Breast epithelium (tissue), 4 donors: ENCODE data around the gene FAM241B. TPM values are rescaled to one million over a fixed set of nuclear protein-coding genes. Genes with fewer than 3 reads are reported as not detected.

ENCODE experiments used
- DNase-seq, 2 donors: peaks; one replicate each; pipeline ENCODE4 v3.0.0-alpha.2; 2019; ENCODE audit warnings: low spot score in 2 of 2
- H3K27ac ChIP-seq, 2 donors: fragments of 200-600 bp; sonication (generic) in 1 of 2; one replicate each; pipeline ENCODE4 v1.5.1; 2016 to 2019; ENCODE audit warnings: mild to moderate bottlenecking in 1 of 2
- H3K27me3 ChIP-seq, 2 donors: fragments of 200-600 bp; sonication (generic) in 1 of 2; one replicate each; pipeline versions ENCODE4 v1.5.1 to v1.6.0; 2017 to 2019; ENCODE audit warnings: control low read depth in 1 of 2, mild to moderate bottlenecking in 1 of 2
- H3K36me3 ChIP-seq: fragments of 200-600 bp; one replicate; pipeline ENCODE4 v1.5.1; 2019
- H3K4me1 ChIP-seq, 2 donors: fragments of 200-600 bp; sonication (generic); one replicate each; pipeline ENCODE4 v1.5.1; 2016 to 2019; ENCODE audit warnings: control low read depth in 1 of 2
- H3K4me3 ChIP-seq, 3 donors: fragments of 200-600 bp; sonication (generic); 1 replicate in 2 of 3; 2 replicates in 1 of 3; pipeline ENCODE4 v1.5.1; 2016 to 2019; ENCODE audit warnings: mild to moderate bottlenecking in 3 of 3, moderate library complexity in 2 of 3
- H3K9me3 ChIP-seq, 2 donors: fragments of 200-600 bp; sonication (generic) in 1 of 2; one replicate each; pipeline ENCODE4 v1.5.1; 2016 to 2019; ENCODE audit warnings: control low read depth in 1 of 2
- POLR2A ChIP-seq: fragments of 450-650 bp; IDR thresholded peaks from one replicate; pipeline ENCODE4 v1.6.1; 2016; ENCODE audit warnings: antibody characterized with exemption, mild to moderate bottlenecking, moderate library complexity
- POLR2AphosphoS5 ChIP-seq, 3 donors: sonication (generic); formaldehyde crosslinking; IDR thresholded peaks; one replicate each; pipeline ENCODE4 v1.6.1; 2017; ENCODE audit warnings: antibody characterized with exemption in 3 of 3
- intact Hi-C: fragments of 100-400 bp; cut with DNase I; formaldehyde crosslinking; loops from one replicate; pipeline ENCODE4 v1.15.1; 2023; ENCODE audit warnings: low total_unique reads
- total RNA-seq, 3 donors: library from RNA; depleted of rRNA; stranded (reverse); fragments of >200 nt; gene quantifications; one replicate each; pipeline ENCODE4 v1.1.0, GENCODE V29; 2016
- TF ChIP-seq, protein P1 (sequence below), 3 donors: fragments of 450-650 bp; IDR thresholded peaks; one replicate each; pipeline ENCODE4 v1.5.1; 2016 to 2017; ENCODE audit warnings: antibody characterized with exemption in 3 of 3, mild to moderate bottlenecking in 3 of 3, moderate library complexity in 3 of 3

FAM241B gene
- total RNA-seq, 3 donors from 2014 or later, result 0.48 to 8.5 (median 6.2) TPM

DNA sequence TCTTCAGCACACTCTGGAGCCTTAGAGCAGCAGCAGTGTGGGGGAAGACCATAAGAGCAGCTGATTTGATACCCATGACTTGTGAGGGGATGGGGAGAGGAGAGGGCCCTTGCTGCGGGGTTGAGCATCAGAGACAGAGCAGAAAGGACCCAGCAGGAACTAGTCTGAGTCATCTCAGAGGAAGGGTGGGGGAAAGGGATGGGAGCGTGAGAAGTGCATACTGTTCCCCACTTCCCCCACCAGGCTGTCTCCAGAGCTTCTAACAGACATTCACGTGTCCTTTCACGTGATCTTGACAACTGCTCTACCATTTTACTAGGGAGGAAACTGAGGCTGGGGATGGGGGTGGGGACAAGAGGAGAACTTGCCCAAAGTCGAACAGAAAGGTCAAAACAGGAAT, 38.7 kb downstream of the FAM241B start:
- Histone ChIP-seq H3K36me3 (no peaks in the 10 kb centered on the region), H3K9me3 (no peaks in the 10 kb centered on the region), H3K27me3 (no peaks in the 10 kb centered on the region), H3K4me1 (no peaks in the 10 kb centered on the region), H3K4me3 (no peak overlapping the region), H3K27ac (no peak overlapping the region)
- DNase-seq, result no peak
- intact Hi-C loops, result no loop called here
- TF ChIP-seq POLR2A (no peak), POLR2AphosphoS5 (IDR thresholded peaks at IDR 0.05) (no peak)
- TF ChIP-seq, protein P1, sequence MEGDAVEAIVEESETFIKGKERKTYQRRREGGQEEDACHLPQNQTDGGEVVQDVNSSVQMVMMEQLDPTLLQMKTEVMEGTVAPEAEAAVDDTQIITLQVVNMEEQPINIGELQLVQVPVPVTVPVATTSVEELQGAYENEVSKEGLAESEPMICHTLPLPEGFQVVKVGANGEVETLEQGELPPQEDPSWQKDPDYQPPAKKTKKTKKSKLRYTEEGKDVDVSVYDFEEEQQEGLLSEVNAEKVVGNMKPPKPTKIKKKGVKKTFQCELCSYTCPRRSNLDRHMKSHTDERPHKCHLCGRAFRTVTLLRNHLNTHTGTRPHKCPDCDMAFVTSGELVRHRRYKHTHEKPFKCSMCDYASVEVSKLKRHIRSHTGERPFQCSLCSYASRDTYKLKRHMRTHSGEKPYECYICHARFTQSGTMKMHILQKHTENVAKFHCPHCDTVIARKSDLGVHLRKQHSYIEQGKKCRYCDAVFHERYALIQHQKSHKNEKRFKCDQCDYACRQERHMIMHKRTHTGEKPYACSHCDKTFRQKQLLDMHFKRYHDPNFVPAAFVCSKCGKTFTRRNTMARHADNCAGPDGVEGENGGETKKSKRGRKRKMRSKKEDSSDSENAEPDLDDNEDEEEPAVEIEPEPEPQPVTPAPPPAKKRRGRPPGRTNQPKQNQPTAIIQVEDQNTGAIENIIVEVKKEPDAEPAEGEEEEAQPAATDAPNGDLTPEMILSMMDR (IDR thresholded peaks at IDR 0.05), result no peak

DNA sequence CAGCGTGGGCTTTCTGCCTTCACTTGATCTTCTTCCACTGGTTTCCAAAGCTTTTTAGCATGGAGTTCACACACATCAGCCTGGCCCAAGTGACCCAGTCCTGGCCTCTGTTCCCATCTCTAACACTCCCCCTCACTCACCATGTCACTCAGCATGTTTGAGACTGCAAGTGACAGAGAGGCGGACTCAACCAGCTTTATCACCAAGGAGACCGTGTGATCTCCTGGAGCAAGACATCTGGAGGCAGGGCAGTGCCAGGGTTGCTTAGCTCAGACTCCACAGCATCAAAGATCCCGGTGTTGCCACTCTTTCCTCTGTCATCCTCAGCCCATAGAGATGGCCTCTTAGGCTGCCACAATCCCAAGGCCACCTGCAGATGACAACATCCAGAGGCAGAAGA, 39.4 kb downstream of the FAM241B start:
- no peak for DNase-seq
- Histone ChIP-seq H3K9me3 (no peaks in the 10 kb centered on the region), H3K4me3 (no peak overlapping the region), H3K4me1 (no peaks in the 10 kb centered on the region), H3K36me3 (no peaks in the 10 kb centered on the region), H3K27ac (no peak overlapping the region), H3K27me3 (no peaks in the 10 kb centered on the region)
- intact Hi-C loops, result no loop called here
- TF ChIP-seq, protein P1 (IDR thresholded peaks at IDR 0.05), result no peak
- TF ChIP-seq POLR2AphosphoS5 (IDR thresholded peaks at IDR 0.05), result no peak
- TF ChIP-seq POLR2A, result no peak

GRCh38 chr10:69673521-69673920, 43.5 kb downstream of the FAM241B start:
- H3K27me3 ChIP-seq, result no peaks in the 10 kb centered on the region
- TF ChIP-seq, protein P1 (IDR thresholded peaks at IDR 0.05), result no peak
- no peak for TF ChIP-seq POLR2A
- no peak for TF ChIP-seq POLR2AphosphoS5 (IDR thresholded peaks at IDR 0.05)
- no peaks in the 10 kb centered on the region for H3K36me3 ChIP-seq
- DNase-seq, result no peak
- H3K4me1 ChIP-seq, result no peaks in the 10 kb centered on the region
- no peaks in the 10 kb centered on the region for H3K9me3 ChIP-seq
- no peak overlapping the region for H3K4me3 ChIP-seq
- H3K27ac ChIP-seq, result no peak overlapping the region
- intact Hi-C loops, result no loop called here

DNA sequence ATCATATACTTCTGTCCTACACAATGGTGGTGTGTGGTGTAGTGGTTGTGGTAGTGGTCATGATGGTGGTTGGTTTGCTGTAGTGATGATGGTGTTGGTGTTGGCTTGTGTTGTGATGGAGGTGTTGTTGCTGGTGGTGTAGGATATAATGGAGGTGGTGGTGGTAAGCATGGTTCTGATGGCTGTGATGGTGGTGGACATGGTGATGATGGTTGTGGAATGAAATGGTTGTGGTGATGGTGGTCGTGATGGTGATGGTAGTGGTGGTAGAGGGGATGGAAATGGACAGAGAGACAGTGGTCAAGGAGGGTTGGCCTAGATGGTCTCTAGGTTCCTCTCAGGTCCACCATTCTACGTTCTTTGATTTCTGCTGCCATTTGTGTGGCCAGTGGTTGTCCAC, 44.7 kb downstream of the FAM241B start:
- no peak for DNase-seq
- Histone ChIP-seq H3K9me3 (no peaks in the 10 kb centered on the region), H3K27ac (no peak overlapping the region), H3K4me3 (no peak overlapping the region), H3K4me1 (no peaks in the 10 kb centered on the region), H3K36me3 (no peaks in the 10 kb centered on the region), H3K27me3 (no peaks in the 10 kb centered on the region)
- intact Hi-C loops, result no loop called here
- TF ChIP-seq POLR2AphosphoS5 (IDR thresholded peaks at IDR 0.05), result no peak
- TF ChIP-seq, protein P1 (IDR thresholded peaks at IDR 0.05), result no peak
- no peak for TF ChIP-seq POLR2A

GRCh38 chr10:69676301-69676700, 46.3 kb downstream of the FAM241B start:
- Histone ChIP-seq H3K4me1 (no peaks in the 10 kb centered on the region), H3K36me3 (no peaks in the 10 kb centered on the region), H3K27ac (no peak overlapping the region), H3K27me3 (no peaks in the 10 kb centered on the region), H3K4me3 (no peak overlapping the region), H3K9me3 (no peaks in the 10 kb centered on the region)
- intact Hi-C loops, result no loop called here
- no peak for DNase-seq
- no peak for TF ChIP-seq POLR2AphosphoS5 (IDR thresholded peaks at IDR 0.05)
- TF ChIP-seq, protein P1 (IDR thresholded peaks at IDR 0.05), result no peak
- TF ChIP-seq POLR2A, result no peak
